ENCODE data around the gene CFAP410. TPM values are rescaled to one million over a fixed set of nuclear protein-coding genes. Genes with fewer than 3 reads are reported as not detected.
"Not testable (repeated sequence)": the region's sequence is repeated elsewhere in the genome, so short reads cannot be mapped to it uniquely, and the experiment has no call there.

The CFAP410 gene
- total RNA-seq, 1 donor from 2014 or later, result 20.2 TPM

- TF ChIP-seq, protein P1, sequence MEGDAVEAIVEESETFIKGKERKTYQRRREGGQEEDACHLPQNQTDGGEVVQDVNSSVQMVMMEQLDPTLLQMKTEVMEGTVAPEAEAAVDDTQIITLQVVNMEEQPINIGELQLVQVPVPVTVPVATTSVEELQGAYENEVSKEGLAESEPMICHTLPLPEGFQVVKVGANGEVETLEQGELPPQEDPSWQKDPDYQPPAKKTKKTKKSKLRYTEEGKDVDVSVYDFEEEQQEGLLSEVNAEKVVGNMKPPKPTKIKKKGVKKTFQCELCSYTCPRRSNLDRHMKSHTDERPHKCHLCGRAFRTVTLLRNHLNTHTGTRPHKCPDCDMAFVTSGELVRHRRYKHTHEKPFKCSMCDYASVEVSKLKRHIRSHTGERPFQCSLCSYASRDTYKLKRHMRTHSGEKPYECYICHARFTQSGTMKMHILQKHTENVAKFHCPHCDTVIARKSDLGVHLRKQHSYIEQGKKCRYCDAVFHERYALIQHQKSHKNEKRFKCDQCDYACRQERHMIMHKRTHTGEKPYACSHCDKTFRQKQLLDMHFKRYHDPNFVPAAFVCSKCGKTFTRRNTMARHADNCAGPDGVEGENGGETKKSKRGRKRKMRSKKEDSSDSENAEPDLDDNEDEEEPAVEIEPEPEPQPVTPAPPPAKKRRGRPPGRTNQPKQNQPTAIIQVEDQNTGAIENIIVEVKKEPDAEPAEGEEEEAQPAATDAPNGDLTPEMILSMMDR (IDR thresholded peaks at IDR 0.05; ENCODE audit: insufficient read depth, low read length, poor library complexity, severe bottlenecking), result no peak
- H3K4me3 ChIP-seq (ENCODE audit: low read depth, low read length), result no peak overlapping the region
- DNase-seq (ENCODE audit: low read depth), result no peak
- peaks cover 33% of the 10 kb centered on the region for H3K27me3 ChIP-seq (ENCODE audit: control insufficient read depth, insufficient read depth, low read length)
- H3K36me3 ChIP-seq (ENCODE audit: control insufficient read depth, insufficient read depth, low read length), result no peaks in the 10 kb centered on the region
These were observed 55.2 kb downstream of the CFAP410 start for GRCh38 chr21:44283948-44284347.

- not testable (repeated sequence) for H3K36me3 ChIP-seq (ENCODE audit: control insufficient read depth, insufficient read depth, low read length); H3K4me3 ChIP-seq (ENCODE audit: low read depth, low read length); DNase-seq (ENCODE audit: low read depth)
- H3K27me3 ChIP-seq (ENCODE audit: control insufficient read depth, insufficient read depth, low read length), result peaks cover 33% of the 10 kb centered on the region
These were observed 55.9 kb downstream of the CFAP410 start for GRCh38 chr21:44283211-44283785.

DNA sequence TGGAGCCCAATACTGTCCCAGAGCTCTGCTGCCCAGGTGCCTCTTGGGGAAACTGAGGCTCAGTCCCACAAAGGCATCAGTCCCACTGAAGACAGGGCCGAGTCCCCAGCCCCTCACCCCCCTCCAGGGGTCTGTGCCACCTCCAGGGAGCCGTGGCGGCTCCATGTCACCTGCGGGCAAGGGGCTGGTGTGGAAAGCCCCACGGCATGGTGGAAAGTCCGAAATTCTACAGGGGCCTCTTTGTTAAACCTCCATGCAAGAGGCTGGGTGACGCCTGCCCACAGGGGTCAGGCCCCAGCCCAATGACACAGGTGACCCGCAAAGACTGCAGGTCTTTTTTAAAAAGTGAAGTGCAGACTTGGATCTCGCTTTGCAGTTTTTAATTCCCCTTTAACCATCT is 56.8 kb downstream of the CFAP410 start:
- Histone ChIP-seq H3K36me3 (ENCODE audit: control insufficient read depth, insufficient read depth, low read length) (no peaks in the 10 kb centered on the region), H3K4me3 (ENCODE audit: low read depth, low read length) (no peak overlapping the region), H3K27me3 (ENCODE audit: control insufficient read depth, insufficient read depth, low read length) (peaks cover 25% of the 10 kb centered on the region)
- TF ChIP-seq, protein P1 (IDR thresholded peaks at IDR 0.05; ENCODE audit: insufficient read depth, low read length, poor library complexity, severe bottlenecking), result no peak
- no peak for DNase-seq (ENCODE audit: low read depth)

- H3K4me3 ChIP-seq (ENCODE audit: low read depth, low read length), result no peak overlapping the region
- H3K36me3 ChIP-seq (ENCODE audit: control insufficient read depth, insufficient read depth, low read length), result no peaks in the 10 kb centered on the region
- TF ChIP-seq, protein P1 (IDR thresholded peaks at IDR 0.05; ENCODE audit: insufficient read depth, low read length, poor library complexity, severe bottlenecking), result no peak
- no peak for DNase-seq (ENCODE audit: low read depth)
- peaks cover 21% of the 10 kb centered on the region for H3K27me3 ChIP-seq (ENCODE audit: control insufficient read depth, insufficient read depth, low read length)
These were observed 57.4 kb downstream of the CFAP410 start for GRCh38 chr21:44281801-44282200.

GRCh38 chr21:44279354-44280260 is 59.6 kb downstream of the CFAP410 start:
- peaks cover 4% of the 10 kb centered on the region for H3K27me3 ChIP-seq (ENCODE audit: control insufficient read depth, insufficient read depth, low read length)
- TF ChIP-seq, protein P1 (IDR thresholded peaks at IDR 0.05; ENCODE audit: insufficient read depth, low read length, poor library complexity, severe bottlenecking), result no peak
- no peak for DNase-seq (ENCODE audit: low read depth)
- H3K36me3 ChIP-seq (ENCODE audit: control insufficient read depth, insufficient read depth, low read length), result no peaks in the 10 kb centered on the region
- H3K4me3 ChIP-seq (ENCODE audit: low read depth, low read length), result no peak overlapping the region

Other genes starting within 250 kb of the CFAP410 start
- gene PWP2, start 232.0 kb downstream of the CFAP410 start, total RNA-seq, result 8.6 and 9.5 TPM in 2 replicates
- 4.2 and 6.5 TPM in 2 replicates for gene GATD3, start 205.7 kb downstream of the CFAP410 start, total RNA-seq
- gene ICOSLG, start 98.4 kb downstream of the CFAP410 start, total RNA-seq, result 1.6 and 2.9 TPM in 2 replicates
- not detected in 2 replicates for gene DNMT3L, start 77.5 kb downstream of the CFAP410 start, total RNA-seq
- gene AIRE, start 53.5 kb downstream of the CFAP410 start, total RNA-seq, result 0.17 TPM in 1 of 2 replicates, not detected in the other
- 75.8 and 89.9 TPM in 2 replicates for gene PFKL, start 39.3 kb downstream of the CFAP410 start, total RNA-seq
- 2.8 and 2.9 TPM in 2 replicates for gene TRPM2, start 14.2 kb upstream of the CFAP410 start, total RNA-seq
- gene LRRC3, start 116.1 kb upstream of the CFAP410 start, total RNA-seq, result 3.4 and 3.6 TPM in 2 replicates
- gene KRTAP10-1, start 200.8 kb upstream of the CFAP410 start, total RNA-seq, result not detected in 2 replicates
- not detected in 2 replicates for gene KRTAP10-2, start 212.1 kb upstream of the CFAP410 start, total RNA-seq
- not detected in 2 replicates for gene KRTAP10-3, start 219.4 kb upstream of the CFAP410 start, total RNA-seq
- not detected in 2 replicates for gene KRTAP10-4, start 234.3 kb upstream of the CFAP410 start, total RNA-seq
- gene KRTAP10-5, start 241.2 kb upstream of the CFAP410 start, total RNA-seq, result not detected in 2 replicates